HL-60 (cell line): ENCODE results near the gene CORO6.

Experiments used
- DNase-seq, 2 experiments: peaks; one replicate each; pipeline ENCODE4 v3.0.0-alpha.2; 2010 to 2020; ENCODE audit warnings: low read depth in 1 of 2, low spot score in 1 of 2
- H3K27ac ChIP-seq: fragments of 250-450 bp; sonication (Bioruptor Pico); replicated peaks from 2 replicates; pipeline ENCODE4 v1.5.1; 2020; ENCODE audit warnings: mild to moderate bottlenecking, moderate library complexity
- H3K27me3 ChIP-seq: fragments of 250-450 bp; sonication (Bioruptor Pico); 2 replicates; pipeline ENCODE4 v1.5.1; 2021; ENCODE audit warnings: mild to moderate bottlenecking, moderate library complexity; ENCODE audit not compliant: insufficient read depth, poor library complexity, severe bottlenecking
- H3K4me3 ChIP-seq: replicated peaks from 2 replicates; pipeline ENCODE4 v1.5.1; 2011; ENCODE audit warnings: mild to moderate bottlenecking, control low read depth, low read length; ENCODE audit not compliant: insufficient read depth
- CTCF ChIP-seq: IDR thresholded peaks from one replicate; pipeline ENCODE4 v1.5.1; 2011; ENCODE audit warnings: low read length, control low read depth, inconsistent platforms; ENCODE audit not compliant: insufficient read depth
- GABPA ChIP-seq: IDR thresholded peaks from 2 replicates; pipeline ENCODE4 v1.6.1; 2012; ENCODE audit warnings: low read depth
- POLR2AphosphoS5 ChIP-seq: IDR thresholded peaks from 2 replicates; pipeline ENCODE4 v1.6.1; 2012; ENCODE audit warnings: low read depth
- REST ChIP-seq: IDR thresholded peaks from 2 replicates; pipeline ENCODE4 v1.6.1; 2012; ENCODE audit warnings: low read depth; ENCODE audit not compliant: insufficient replicate concordance
- SPI1 ChIP-seq: IDR thresholded peaks from 2 replicates; pipeline ENCODE4 v1.6.1; 2012; ENCODE audit warnings: low read depth, mild to moderate bottlenecking, borderline replicate concordance

The CORO6 gene

GRCh38 chr17:29611351-29612093 lies 11.2 kb downstream of the CORO6 start:
- no peak for DNase-seq
- TF ChIP-seq SPI1 (no peak), POLR2AphosphoS5 (no peak), GABPA (no peak), REST (no peak), CTCF (no peak)
- no peak overlapping the region for H3K27ac ChIP-seq
- peaks cover 6% of the 10 kb centered on the region for H3K27me3 ChIP-seq
- H3K4me3 ChIP-seq: no peak overlapping the region

- Histone ChIP-seq H3K4me3 (no peak overlapping the region), H3K27ac (no peak overlapping the region), H3K27me3 (no peaks in the 10 kb centered on the region)
- no peak for DNase-seq
- TF ChIP-seq POLR2AphosphoS5 (no peak), CTCF (no peak), GABPA (no peak)
Measured at GRCh38 chr17:29610395-29610794, 12.3 kb downstream of the CORO6 start.

- Histone ChIP-seq H3K27me3 (no peaks in the 10 kb centered on the region), H3K4me3 (no peak overlapping the region), H3K27ac (no peak overlapping the region)
- no peak for DNase-seq
- TF ChIP-seq POLR2AphosphoS5 (no peak), REST (no peak), CTCF (no peak), GABPA (no peak), SPI1 (no peak)
Measured at GRCh38 chr17:29608986-29609385, 13.7 kb downstream of the CORO6 start.

GRCh38 chr17:29607557-29608195 lies 15.0 kb downstream of the CORO6 start:
- Histone ChIP-seq H3K27me3 (no peaks in the 10 kb centered on the region), H3K27ac (no peak overlapping the region), H3K4me3 (no peak overlapping the region)
- no peak for TF ChIP-seq GABPA
- no peak for TF ChIP-seq REST
- TF ChIP-seq POLR2AphosphoS5: no peak
- TF ChIP-seq CTCF: no peak
- TF ChIP-seq SPI1: no peak
- no peak for DNase-seq
